Hepatocyte (in vitro differentiated cells): ENCODE data around the gene ARHGAP9. TPM values are rescaled to one million over a fixed set of nuclear protein-coding genes. Genes with fewer than 3 reads are reported as not detected.

Source experiments
- DNase-seq: peaks from one replicate; pipeline ENCODE4 v3.0.0-alpha.2; 2016; ENCODE audit warnings: low spot score
- H2AFZ ChIP-seq: fragments of 200-600 bp; sonication (generic); 2 replicates; pipeline ENCODE4 v1.6.0; 2016; ENCODE audit warnings: antibody characterized with exemption, mild to moderate bottlenecking
- H3K27ac ChIP-seq: fragments of 200-600 bp; sonication (generic); 2 replicates; pipeline ENCODE4 v1.5.1; 2016; ENCODE audit warnings: mild to moderate bottlenecking
- H3K27me3 ChIP-seq: fragments of 200-600 bp; sonication (generic); 2 replicates; pipeline ENCODE4 v1.6.1; 2016
- H3K36me3 ChIP-seq: fragments of 200-600 bp; sonication (generic); replicated peaks from 2 replicates; pipeline ENCODE4 v1.5.1; 2016; ENCODE audit warnings: low read depth; ENCODE audit not compliant: insufficient read depth
- H3K4me1 ChIP-seq: fragments of 200-600 bp; sonication (generic); 2 replicates; pipeline ENCODE4 v1.5.1; 2016; ENCODE audit warnings: mild to moderate bottlenecking, moderate library complexity; ENCODE audit not compliant: insufficient read depth
- H3K4me2 ChIP-seq: fragments of 200-600 bp; sonication (generic); 2 replicates; pipeline ENCODE4 v1.6.0; 2016
- H3K4me3 ChIP-seq: fragments of 200-600 bp; sonication (generic); 2 replicates; pipeline ENCODE4 v1.5.1; 2016; ENCODE audit warnings: mild to moderate bottlenecking
- H3K79me2 ChIP-seq: fragments of 200-600 bp; sonication (generic); 2 replicates; pipeline ENCODE4 v1.6.0; 2017; ENCODE audit warnings: mild to moderate bottlenecking
- H3K9me2 ChIP-seq: fragments of 200-600 bp; sonication (generic); replicated peaks from 2 replicates; pipeline ENCODE4 v1.6.0; 2017; ENCODE audit warnings: mild to moderate bottlenecking; ENCODE audit not compliant: insufficient read depth
- H3K9me3 ChIP-seq: fragments of 200-600 bp; sonication (generic); 2 replicates; pipeline ENCODE4 v1.5.1; 2016; ENCODE audit warnings: low read depth, mild to moderate bottlenecking
- H4K20me1 ChIP-seq: fragments of 200-600 bp; sonication (generic); 2 replicates; pipeline ENCODE4 v1.6.0; 2016; ENCODE audit warnings: mild to moderate bottlenecking; ENCODE audit not compliant: insufficient read depth, poor library complexity, severe bottlenecking
- CTCF ChIP-seq: fragments of 200-600 bp; sonication (generic); IDR thresholded peaks from 2 replicates; pipeline ENCODE4 v1.5.1; 2016; ENCODE audit warnings: antibody characterized with exemption, mild to moderate bottlenecking; ENCODE audit not compliant: poor library complexity
- EZH2 ChIP-seq: fragments of 200-600 bp; sonication (generic); IDR thresholded peaks from 2 replicates; pipeline ENCODE4 v1.6.1; 2016; ENCODE audit warnings: antibody characterized with exemption, mild to moderate bottlenecking, borderline replicate concordance
- EZH2phosphoT487 ChIP-seq: fragments of 200-600 bp; sonication (generic); IDR thresholded peaks from one replicate; pipeline ENCODE4 v1.6.1; 2018; ENCODE audit warnings: antibody characterized with exemption, mild to moderate bottlenecking, low read depth, moderate library complexity; ENCODE audit not compliant: unreplicated experiment, severe bottlenecking
- WGBS: methylation state at CpG from one replicate; pipeline ENCODE4 v1.1.6; 2016; ENCODE audit warnings: low lambda C conversion rate; ENCODE audit errors: missing lambda C conversion rate; 5-methylcytosine and 5-hydroxymethylcytosine counted together
- polyA plus RNA-seq: library from polyadenylated mRNA; unstranded; fragments of >200 nt; fragmentation: Nextera tagmentation; extraction: Ambion mirVana; gene quantifications from 2 replicates; pipeline ENCODE4 v1.2.1, GENCODE V29; 2016
- total RNA-seq: library from RNA; depleted of rRNA; stranded (reverse); fragments of >200 nt; gene quantifications from 2 replicates; pipeline ENCODE4 v1.2.3, GENCODE V29; 2014

The ARHGAP9 gene
- total and polyA plus RNA-seq, 2 experiments from 2014 or later: 2.0 to 2.2 TPM

DNA sequence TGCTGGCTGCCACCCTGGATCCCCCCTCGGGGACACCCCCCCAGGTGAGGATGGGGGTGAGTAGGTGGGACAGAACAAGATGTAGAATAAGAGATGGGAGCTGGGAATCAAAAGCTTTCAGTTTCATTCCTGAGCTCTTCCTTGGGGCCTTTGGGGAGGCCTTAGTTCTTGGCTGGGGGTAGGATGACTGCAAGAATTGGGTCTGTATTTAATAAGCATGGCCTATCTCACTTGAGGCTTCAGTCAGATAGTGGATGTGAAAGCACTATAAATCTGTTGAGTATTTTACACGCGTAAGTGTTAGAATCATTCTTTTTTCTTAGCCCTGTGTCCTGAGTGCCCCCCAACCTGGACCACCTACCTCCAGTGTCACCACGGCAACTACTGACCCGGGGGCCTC, 47.5 kb upstream of the ARHGAP9 start:
- H3K27me3 ChIP-seq: no peaks in the 10 kb centered on the region
- H3K27ac ChIP-seq: no peak overlapping the region
- peaks cover 33% of the 10 kb centered on the region for H4K20me1 ChIP-seq
- H2AFZ ChIP-seq: no peak overlapping the region
- TF ChIP-seq EZH2phosphoT487: no peak
- TF ChIP-seq EZH2: no peak
- no peak for TF ChIP-seq CTCF
- no peaks in the 10 kb centered on the region for H3K9me2 ChIP-seq
- H3K9me3 ChIP-seq: no peaks in the 10 kb centered on the region
- WGBS: 87% methylated on average over 4 of the region's 5 CpGs
- no peak overlapping the region for H3K4me2 ChIP-seq
- no peak for DNase-seq
- H3K4me3 ChIP-seq: no peak overlapping the region
- H3K4me1 ChIP-seq: peaks cover 16% of the 10 kb centered on the region
- peaks cover 45% of the 10 kb centered on the region for H3K79me2 ChIP-seq
- no peaks in the 10 kb centered on the region for H3K36me3 ChIP-seq

GRCh38 chr12:57526477-57527126, 46.9 kb upstream of the ARHGAP9 start:
- no peaks in the 10 kb centered on the region for H3K9me3 ChIP-seq
- H3K4me1 ChIP-seq: peaks cover 22% of the 10 kb centered on the region
- no peak overlapping the region for H3K4me3 ChIP-seq
- H3K4me2 ChIP-seq: no peak overlapping the region
- H3K9me2 ChIP-seq: no peaks in the 10 kb centered on the region
- peaks cover 33% of the 10 kb centered on the region for H4K20me1 ChIP-seq
- no peaks in the 10 kb centered on the region for H3K36me3 ChIP-seq
- no peak overlapping the region for H2AFZ ChIP-seq
- DNase-seq: no peak
- H3K27ac ChIP-seq: no peak overlapping the region
- TF ChIP-seq CTCF (no peak), EZH2 (no peak), EZH2phosphoT487 (no peak)
- WGBS: 94% methylated on average over 3 of the region's 4 CpGs
- H3K27me3 ChIP-seq: no peaks in the 10 kb centered on the region
- peaks cover 45% of the 10 kb centered on the region for H3K79me2 ChIP-seq

DNA sequence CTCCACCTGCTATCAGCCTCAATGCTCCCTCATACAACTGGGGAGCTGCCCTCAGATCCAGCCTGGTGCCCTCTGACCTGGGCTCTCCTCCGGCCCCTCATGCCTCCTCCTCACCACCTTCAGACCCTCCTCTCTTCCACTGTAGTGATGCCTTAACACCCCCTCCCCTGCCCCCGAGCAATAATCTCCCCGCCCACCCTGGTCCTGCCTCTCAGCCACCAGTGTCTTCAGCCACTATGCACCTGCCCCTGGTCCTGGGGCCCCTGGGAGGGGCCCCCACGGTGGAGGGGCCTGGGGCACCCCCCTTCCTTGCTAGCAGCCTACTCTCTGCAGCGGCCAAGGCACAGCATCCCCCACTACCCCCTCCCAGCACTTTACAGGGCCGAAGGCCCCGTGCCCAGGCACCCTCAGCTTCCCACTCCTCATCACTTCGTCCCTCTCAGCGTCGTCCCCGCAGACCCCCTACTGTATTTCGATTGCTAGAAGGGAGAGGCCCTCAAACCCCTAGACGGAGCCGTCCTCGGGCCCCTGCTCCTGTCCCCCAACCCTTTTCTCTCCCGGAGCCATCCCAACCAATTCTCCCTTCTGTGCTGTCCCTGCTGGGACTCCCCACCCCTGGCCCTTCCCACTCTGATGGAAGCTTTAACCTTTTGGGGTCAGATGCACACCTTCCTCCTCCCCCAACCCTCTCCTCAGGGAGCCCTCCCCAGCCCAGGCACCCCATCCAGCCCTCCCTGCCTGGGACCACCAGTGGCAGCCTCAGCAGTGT, 46.1 kb upstream of the ARHGAP9 start:
- no peak overlapping the region for H3K27ac ChIP-seq
- H4K20me1 ChIP-seq: peaks cover 33% of the 10 kb centered on the region
- no peaks in the 10 kb centered on the region for H3K27me3 ChIP-seq
- DNase-seq: no peak
- no peaks in the 10 kb centered on the region for H3K9me2 ChIP-seq
- TF ChIP-seq EZH2phosphoT487 (no peak), CTCF (no peak), EZH2 (no peak)
- no peak overlapping the region for H3K4me3 ChIP-seq
- H2AFZ ChIP-seq: no peak overlapping the region
- H3K9me3 ChIP-seq: no peaks in the 10 kb centered on the region
- 93% methylated on average over 13 of the region's 16 CpGs for WGBS
- H3K79me2 ChIP-seq: peaks cover 45% of the 10 kb centered on the region
- peak overlapping the region; percentile 89 for H3K4me2 ChIP-seq
- H3K4me1 ChIP-seq: peaks cover 29% of the 10 kb centered on the region
- H3K36me3 ChIP-seq: no peaks in the 10 kb centered on the region
